K562 (cell line): ENCODE measurements around the gene IL17RC. TPM values are rescaled to one million over a fixed set of nuclear protein-coding genes. Genes with fewer than 3 reads are reported as not detected.

Experiments used
- BRD9 ChIP-seq: fragments of 450-650 bp; IDR thresholded peaks from 2 replicates; pipeline ENCODE4 v1.6.1; 2018; ENCODE audit warnings: low read depth; ENCODE audit not compliant: partially characterized antibody
- ELK1 ChIP-seq: sonication (generic); formaldehyde crosslinking; IDR thresholded peaks from 2 replicates; pipeline ENCODE4 v1.8.1; 2022; ENCODE audit warnings: missing genetic modification reagents
- EP400 ChIP-seq: fragments of 450-650 bp; IDR thresholded peaks from 2 replicates; pipeline ENCODE4 v1.6.1; 2017; ENCODE audit warnings: antibody characterized with exemption, mild to moderate bottlenecking, moderate library complexity
- FOXJ3 ChIP-seq: sonication (generic); formaldehyde crosslinking; IDR thresholded peaks from 2 replicates; pipeline ENCODE4 v1.4.0; 2020; ENCODE audit warnings: mild to moderate bottlenecking, missing genetic modification reagents
- HDAC1 ChIP-seq, 2 experiments: fragments of 450-650 bp; IDR thresholded peaks; 2 replicates each; pipeline ENCODE4 v1.6.1; 2016 to 2017; ENCODE audit warnings: inconsistent platforms in 1 of 2, mild to moderate bottlenecking in 1 of 2, moderate library complexity in 1 of 2
- HNRNPUL1 ChIP-seq: fragments of 200-400 bp; formaldehyde crosslinking; IDR thresholded peaks from 2 replicates; pipeline ENCODE4 v1.6.1; 2017; ENCODE audit warnings: low read length
- MAFF ChIP-seq: IDR thresholded peaks from 2 replicates; pipeline ENCODE4 v1.6.1; 2012; ENCODE audit warnings: low read length, improper control_type of control experiment
- MCM5 ChIP-seq: fragments of 450-650 bp; IDR thresholded peaks from 2 replicates; pipeline ENCODE4 v1.6.1; 2016; ENCODE audit warnings: low read depth
- NFYB ChIP-seq: IDR thresholded peaks from 2 replicates; pipeline ENCODE4 v1.6.1; 2011; ENCODE audit warnings: mild to moderate bottlenecking, moderate library complexity; ENCODE audit not compliant: insufficient read length; ENCODE audit errors: extremely low read depth
- PHB ChIP-seq: fragments of 250-450 bp; sonication (Bioruptor Pico); IDR thresholded peaks from 2 replicates; pipeline ENCODE4 v1.5.0; 2021
- PML ChIP-seq: IDR thresholded peaks from 2 replicates; pipeline ENCODE4 v1.6.1; 2012; ENCODE audit warnings: low read length, inconsistent platforms
- PTTG1 ChIP-seq: fragments of 450-650 bp; IDR thresholded peaks from 2 replicates; pipeline ENCODE4 v1.6.1; 2016; ENCODE audit warnings: low read depth, mild to moderate bottlenecking, missing genetic modification characterization, missing compliant biosample characterization
- RERE ChIP-seq: sonication (generic); formaldehyde crosslinking; IDR thresholded peaks from 2 replicates; pipeline ENCODE4 v1.8.0; 2023; ENCODE audit warnings: missing genetic modification reagents, mild to moderate bottlenecking, borderline replicate concordance
- SMAD1 ChIP-seq: fragments of 150-350 bp; IDR thresholded peaks from 2 replicates; pipeline ENCODE4 v1.6.1; 2014; ENCODE audit warnings: low read length, low read depth; ENCODE audit not compliant: partially characterized antibody
- SMARCE1 ChIP-seq: fragments of 450-650 bp; IDR thresholded peaks from 2 replicates; pipeline ENCODE4 v1.7.1; 2016; ENCODE audit warnings: mild to moderate bottlenecking
- TBP ChIP-seq: optimal IDR thresholded peaks from 2 replicates; pipeline ENCODE3; 2011; ENCODE audit warnings: low read depth, low read length, improper control_type of control experiment
- THRAP3 ChIP-seq: fragments of 450-650 bp; IDR thresholded peaks from 2 replicates; pipeline ENCODE4 v1.6.1; 2016; ENCODE audit warnings: mild to moderate bottlenecking, inconsistent platforms, borderline replicate concordance
- TRIM24 ChIP-seq, 2 experiments: fragments of 450-650 bp; IDR thresholded peaks; 2 replicates each; pipeline ENCODE4 v1.6.1; 2016
- ZBTB17 ChIP-seq: fragments of 450-650 bp; formaldehyde crosslinking; IDR thresholded peaks from 2 replicates; pipeline ENCODE4 v1.4.0; 2020; ENCODE audit warnings: mild to moderate bottlenecking
- ZFX ChIP-seq: sonication (generic); formaldehyde crosslinking; IDR thresholded peaks from 2 replicates; pipeline ENCODE4 v1.8.0; 2022; ENCODE audit warnings: mild to moderate bottlenecking, missing genetic modification reagents, moderate library complexity
- polyA plus RNA-seq, 8 experiments: library from polyadenylated mRNA; depleted of rRNA in 4 of 8; stranded (reverse) in 5 of 8; unstranded in 3 of 8; fragments of >200 nt; fragmentation: Nextera tagmentation in 2 of 8; fragmentation: Illumina TruSeq in 1 of 8; extraction: Ambion mirVana in 2 of 8; extraction: Trizol in 1 of 8; gene quantifications; 2 replicates each; pipeline versions ENCODE4 v1.2.1 to v1.2.3, GENCODE V29; 2011 to 2014; ENCODE audit warnings: inconsistent platforms in 1 of 8, missing spikeins in 1 of 8
- total RNA-seq, 7 experiments: library from RNA; depleted of rRNA in 6 of 7; stranded (reverse); fragments of >200 nt in 6 of 7; fragmentation: Illumina TruSeq in 2 of 7; extraction: Trizol in 2 of 7; gene quantifications; 2 replicates each; pipeline versions ENCODE4 v1.2.1 to v1.2.3, GENCODE V29; 2011 to 2021; ENCODE audit warnings: low replicate concordance in 1 of 7
- TF ChIP-seq, protein P1 (sequence below): fragments of 450-650 bp; IDR thresholded peaks from 2 replicates; pipeline ENCODE4 v1.6.1; 2017; ENCODE audit warnings: antibody characterized with exemption

IL17RC gene
- total and polyA plus RNA-seq, 9 of the 15 experiments (the other 6 are each of a cell fraction or from before 2014, with no cell fraction given), result 0.15 to 11.4 (median 7.1) TPM; not detected in 1

GRCh38 chr3:9978710-9979305 is 61.9 kb downstream of the IL17RC start (continued):
- TF ChIP-seq RERE (CRISPR knock-in tag) (no peak), EP400 (peak; percentile 60; the same call in 1 of the 2 replicates), NFYB (no peak), ZFX (CRISPR knock-in tag) (no peak), MAFF (no peak), BRD9 (peak; percentile 57), PML (peak; percentile 95), SMAD1 (no peak), ELK1 (CRISPR knock-in tag) (no peak), HDAC1 (IDR thresholded peaks at IDR 0.05) (peak in 1 of 2 experiments; percentile 81; a peak in 2 of 4 replicates), PHB (no peak), ZBTB17 (CRISPR knock-in tag) (no peak), HNRNPUL1 (no peak), THRAP3 (no peak), FOXJ3 (CRISPR knock-in tag) (no peak), PTTG1 (tag) (0 out of 2 replicates have a peak, but pooled peaks have one; percentile 13), SMARCE1 (peak; percentile 82), TBP (peak; percentile 53), TRIM24 (IDR thresholded peaks at IDR 0.05) (peak; percentile 61 to 63; a peak in 2 of 4 replicates), MCM5 (no peak)
- TF ChIP-seq, protein P1, sequence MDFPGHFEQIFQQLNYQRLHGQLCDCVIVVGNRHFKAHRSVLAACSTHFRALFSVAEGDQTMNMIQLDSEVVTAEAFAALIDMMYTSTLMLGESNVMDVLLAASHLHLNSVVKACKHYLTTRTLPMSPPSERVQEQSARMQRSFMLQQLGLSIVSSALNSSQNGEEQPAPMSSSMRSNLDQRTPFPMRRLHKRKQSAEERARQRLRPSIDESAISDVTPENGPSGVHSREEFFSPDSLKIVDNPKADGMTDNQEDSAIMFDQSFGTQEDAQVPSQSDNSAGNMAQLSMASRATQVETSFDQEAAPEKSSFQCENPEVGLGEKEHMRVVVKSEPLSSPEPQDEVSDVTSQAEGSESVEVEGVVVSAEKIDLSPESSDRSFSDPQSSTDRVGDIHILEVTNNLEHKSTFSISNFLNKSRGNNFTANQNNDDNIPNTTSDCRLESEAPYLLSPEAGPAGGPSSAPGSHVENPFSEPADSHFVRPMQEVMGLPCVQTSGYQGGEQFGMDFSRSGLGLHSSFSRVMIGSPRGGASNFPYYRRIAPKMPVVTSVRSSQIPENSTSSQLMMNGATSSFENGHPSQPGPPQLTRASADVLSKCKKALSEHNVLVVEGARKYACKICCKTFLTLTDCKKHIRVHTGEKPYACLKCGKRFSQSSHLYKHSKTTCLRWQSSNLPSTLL, result no peak
